Breast epithelium (tissue), 3 donors: ENCODE results near the gene CCRL2.

Experiments used
- CTCF ChIP-seq, 3 donors: fragments of 450-650 bp; IDR thresholded peaks; one replicate each; pipeline ENCODE4 v1.5.1; 2016 to 2017; ENCODE audit warnings: antibody characterized with exemption in 3 of 3, mild to moderate bottlenecking in 3 of 3, moderate library complexity in 3 of 3
- POLR2AphosphoS5 ChIP-seq, 3 donors: sonication (generic); formaldehyde crosslinking; IDR thresholded peaks; one replicate each; pipeline ENCODE4 v1.6.1; 2017; ENCODE audit warnings: antibody characterized with exemption in 3 of 3

DNA sequence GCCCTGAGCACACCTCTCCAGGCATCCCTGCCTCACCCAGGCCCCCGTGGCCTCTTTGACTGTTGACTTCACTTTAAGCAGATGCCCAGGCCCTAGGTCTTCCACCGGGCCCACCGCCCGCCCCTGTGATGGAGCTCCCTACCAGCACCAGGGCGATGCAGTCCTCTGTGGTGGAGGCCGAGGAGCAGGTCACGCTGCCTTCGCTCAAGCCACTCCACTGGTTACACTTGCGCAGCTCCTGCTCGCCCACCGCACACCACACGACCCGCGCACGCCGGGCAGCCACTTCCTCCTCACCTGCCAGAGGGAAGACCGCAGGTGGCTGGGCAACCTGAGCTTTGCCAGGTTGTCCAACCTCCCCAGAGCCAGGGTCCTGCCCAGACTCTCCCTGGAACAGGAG, 41.7 kb downstream of the CCRL2 start:
- TF ChIP-seq CTCF (IDR thresholded peaks at IDR 0.05) = no peak
- no peak for TF ChIP-seq POLR2AphosphoS5 (IDR thresholded peaks at IDR 0.05)
